CD14-positive monocyte (primary cell): ENCODE measurements around the gene ST7L. TPM values are rescaled to one million over a fixed set of nuclear protein-coding genes. Genes with fewer than 3 reads are reported as not detected.

Experiments
- DNase-seq, 3 donors: peaks; one replicate each; pipeline ENCODE4 v3.0.0-alpha.2; 2011 to 2022
- H2AFZ ChIP-seq: 2 replicates; pipeline ENCODE4 v1.6.0; 2012; ENCODE audit warnings: mild to moderate bottlenecking, low read depth, low read length, inconsistent platforms; ENCODE audit not compliant: insufficient read depth, poor library complexity, severe bottlenecking
- H3K27ac ChIP-seq, 2 donors: 1 replicate in 1 of 2; 2 replicates in 1 of 2; pipeline ENCODE4 v1.5.1; 2012 to 2013; ENCODE audit warnings: low read length in 2 of 2, control low read depth in 1 of 2, inconsistent platforms in 1 of 2, low read depth in 1 of 2, mild to moderate bottlenecking in 1 of 2
- H3K27me3 ChIP-seq, 2 donors: one replicate each; pipeline versions ENCODE4 v1.6.0 to v1.6.1; 2011 to 2013; ENCODE audit warnings: low read length in 2 of 2; ENCODE audit not compliant: control insufficient read depth in 2 of 2, insufficient read depth in 2 of 2
- H3K36me3 ChIP-seq, 2 donors: replicated peaks in 1 of 2; 1 replicate in 1 of 2; 2 replicates in 1 of 2; pipeline versions ENCODE4 v1.5.1 to v1.6.1; 2012 to 2013; ENCODE audit warnings: low read length in 2 of 2, control low read depth in 1 of 2, inconsistent platforms in 1 of 2, mild to moderate bottlenecking in 1 of 2; ENCODE audit not compliant: insufficient read depth in 2 of 2, control insufficient read depth in 1 of 2
- H3K4me1 ChIP-seq, 2 donors: 1 replicate in 1 of 2; 2 replicates in 1 of 2; pipeline versions ENCODE4 v1.5.1 to v1.6.1; 2012 to 2013; ENCODE audit warnings: low read length in 2 of 2, control low read depth in 1 of 2, inconsistent platforms in 1 of 2, mild to moderate bottlenecking in 1 of 2, moderate library complexity in 1 of 2; ENCODE audit not compliant: insufficient read depth in 2 of 2, control insufficient read depth in 1 of 2
- H3K4me2 ChIP-seq: replicated peaks from 2 replicates; pipeline ENCODE3; 2012; ENCODE audit warnings: low read length, moderate library complexity, mild to moderate bottlenecking; ENCODE audit not compliant: poor library complexity, severe bottlenecking; ENCODE audit errors: extremely low read depth
- H3K4me3 ChIP-seq, 3 experiments: fragments of 200-600 bp in 1 of 3; sonication (generic) in 1 of 3; replicated peaks in 1 of 3; 1 replicate in 2 of 3; 2 replicates in 1 of 3; pipeline ENCODE4 v1.5.1; 2011 to 2013; ENCODE audit warnings: low read length in 3 of 3, mild to moderate bottlenecking in 3 of 3, control low read depth in 2 of 3, low read depth in 2 of 3, inconsistent platforms in 1 of 3, moderate library complexity in 1 of 3
- H3K79me2 ChIP-seq: 2 replicates; pipeline ENCODE4 v1.6.0; 2012; ENCODE audit warnings: mild to moderate bottlenecking, control low read depth, inconsistent platforms, low read length, moderate library complexity; ENCODE audit not compliant: insufficient read depth
- H3K9ac ChIP-seq: 2 replicates; pipeline ENCODE4 v1.6.0; 2017; ENCODE audit warnings: low read length, mild to moderate bottlenecking; ENCODE audit not compliant: insufficient read depth, poor library complexity, severe bottlenecking
- H3K9me3 ChIP-seq, 2 donors: replicated peaks in 1 of 2; 1 replicate in 1 of 2; 2 replicates in 1 of 2; pipeline versions ENCODE4 v1.5.1 to v1.6.1; 2012 to 2013; ENCODE audit warnings: low read length in 2 of 2, control low read depth in 1 of 2; ENCODE audit not compliant: control insufficient read depth in 1 of 2, insufficient read depth in 1 of 2
- H4K20me1 ChIP-seq: 2 replicates; pipeline ENCODE4 v1.6.0; 2012; ENCODE audit warnings: mild to moderate bottlenecking, low read length, control low read depth, moderate library complexity; ENCODE audit not compliant: insufficient read depth
- H3K27ac Mint-ChIP-seq, 7 donors: one replicate each; pipeline ENCODE4 v1.8.0; 2020; ENCODE audit warnings: mild to moderate bottlenecking in 7 of 7, mixed read lengths in 7 of 7, moderate library complexity in 6 of 7, inconsistent platforms in 2 of 7
- H3K27me3 Mint-ChIP-seq, 3 donors: one replicate each; pipeline ENCODE4 v1.8.0; 2021 to 2022; ENCODE audit warnings: low read depth in 3 of 3, mild to moderate bottlenecking in 3 of 3, mixed read lengths in 3 of 3, moderate library complexity in 3 of 3, inconsistent platforms in 1 of 3
- H3K36me3 Mint-ChIP-seq, 2 donors: one replicate each; pipeline ENCODE4 v1.8.0; 2020; ENCODE audit warnings: mixed read lengths in 2 of 2, inconsistent platforms in 1 of 2, mild to moderate bottlenecking in 1 of 2
- H3K4me1 Mint-ChIP-seq: one replicate; pipeline ENCODE4 v1.8.0; 2020; ENCODE audit warnings: mild to moderate bottlenecking, mixed read lengths
- H3K4me3 Mint-ChIP-seq, 2 donors: one replicate each; pipeline ENCODE4 v1.8.0; 2020; ENCODE audit warnings: mild to moderate bottlenecking in 2 of 2, mixed read lengths in 2 of 2, moderate library complexity in 1 of 2
- H3K9me3 Mint-ChIP-seq, 7 donors: one replicate each; pipeline ENCODE4 v1.8.0; 2020 to 2022; ENCODE audit warnings: mixed read lengths in 7 of 7, mild to moderate bottlenecking in 6 of 7, moderate library complexity in 6 of 7, inconsistent platforms in 2 of 7
- CTCF ChIP-seq: fragments of 200-600 bp; IDR thresholded peaks from one replicate; pipeline ENCODE4 v1.8.0; 2022; ENCODE audit warnings: antibody characterized with exemption, mild to moderate bottlenecking
- WGBS: methylation state at CpG from one replicate; pipeline ENCODE4 v1.1.5; 2013; ENCODE audit warnings: missing lambda C conversion rate; ENCODE audit not compliant: insufficient coverage; 5-methylcytosine and 5-hydroxymethylcytosine counted together
- intact Hi-C, 2 donors: fragments of 100-400 bp; cut with micrococcal nuclease; formaldehyde crosslinking; loops; one replicate each; pipeline versions ENCODE4 v1.15.0 to v1.15.1; 2023
- polyA plus RNA-seq, 3 donors: library from polyadenylated mRNA; depleted of rRNA in 1 of 3; unstranded in 2 of 3; stranded (reverse) in 1 of 3; fragments of 300-500 nt in 2 of 3; fragments of >200 nt in 1 of 3; fragmentation: Illumina TruSeq in 2 of 3; gene quantifications; 1 replicate in 2 of 3; 2 replicates in 1 of 3; pipeline ENCODE4 v1.2.3, GENCODE V29; 2012 to 2021

ST7L gene
- polyA plus RNA-seq, 3 donors = 5.4 to 10.0 (median 6.1) TPM

GRCh38 chr1:112496290-112496689, 122.7 kb downstream of the ST7L start:
- TF ChIP-seq CTCF = no peak
- no peak overlapping the region for H3K27ac ChIP-seq
- Mint-ChIP-seq H3K9me3 (no peaks in the 10 kb centered on the region), H3K27ac (no peak overlapping the region), H3K27me3 (peaks cover 26 to 36% (median 31%) of the 10 kb centered on the region in 3 donors), H3K36me3 (no peaks in the 10 kb centered on the region), H3K4me1 (peaks cover 2% of the 10 kb centered on the region), H3K4me3 (no peak overlapping the region)
- no peaks in the 10 kb centered on the region for H3K36me3 ChIP-seq
- H4K20me1 ChIP-seq = no peaks in the 10 kb centered on the region
- H3K4me2 ChIP-seq = no peak overlapping the region
- H2AFZ ChIP-seq = no peak overlapping the region
- no CpG with 5 or more reads among the region's 5 CpGs for whole genome bisulfite sequencing
- intact Hi-C loops = no loop called here
- H3K4me1 ChIP-seq = peaks cover 0 to 3% of the 10 kb centered on the region in 2 donors
- H3K4me3 ChIP-seq = no peak overlapping the region
- H3K9me3 ChIP-seq = no peaks in the 10 kb centered on the region
- H3K79me2 ChIP-seq = no peaks in the 10 kb centered on the region
- no peak overlapping the region for H3K9ac ChIP-seq
- H3K27me3 ChIP-seq = peaks cover 11 to 20% of the 10 kb centered on the region in 2 donors
- no peak for DNase-seq

- H3K9ac ChIP-seq = no peak overlapping the region
- Mint-ChIP-seq H3K9me3 (no peaks in the 10 kb centered on the region), H3K4me1 (peaks cover 2% of the 10 kb centered on the region), H3K4me3 (no peak overlapping the region), H3K36me3 (no peaks in the 10 kb centered on the region), H3K27me3 (peaks cover 6 to 16% (median 12%) of the 10 kb centered on the region in 3 donors), H3K27ac (no peak overlapping the region)
- intact Hi-C loops = no loop called here
- H3K4me1 ChIP-seq = peaks cover 0 to 3% of the 10 kb centered on the region in 2 donors
- DNase-seq = no peak
- no peak overlapping the region for H3K4me2 ChIP-seq
- no peaks in the 10 kb centered on the region for H3K9me3 ChIP-seq
- H3K27me3 ChIP-seq = no peaks in the 10 kb centered on the region
- no peak overlapping the region for H3K4me3 ChIP-seq
- H4K20me1 ChIP-seq = no peaks in the 10 kb centered on the region
- H3K36me3 ChIP-seq = no peaks in the 10 kb centered on the region
- H3K79me2 ChIP-seq = no peaks in the 10 kb centered on the region
- WGBS = no CpG with 5 or more reads among the region's 6 CpGs
- H3K27ac ChIP-seq = no peak overlapping the region
- no peak overlapping the region for H2AFZ ChIP-seq
- no peak for TF ChIP-seq CTCF
These were observed 125.6 kb downstream of the ST7L start for GRCh38 chr1:112493351-112493750.
